DND-41 (cell line): Measurements from ENCODE around the gene FBXW11.

Experiments used
- CTCF ChIP-seq: IDR thresholded peaks from 2 replicates; pipeline ENCODE4 v1.5.1; 2012; ENCODE audit warnings: borderline replicate concordance, low read length, moderate library complexity, mild to moderate bottlenecking; ENCODE audit not compliant: poor library complexity, severe bottlenecking; ENCODE audit errors: extremely low read depth
- EZH2 ChIP-seq: IDR thresholded peaks from 3 replicates; pipeline ENCODE4 v1.6.1; 2012; ENCODE audit warnings: borderline replicate concordance, low read depth, mild to moderate bottlenecking, moderate library complexity, low read length, inconsistent platforms; ENCODE audit not compliant: severe bottlenecking

DNA sequence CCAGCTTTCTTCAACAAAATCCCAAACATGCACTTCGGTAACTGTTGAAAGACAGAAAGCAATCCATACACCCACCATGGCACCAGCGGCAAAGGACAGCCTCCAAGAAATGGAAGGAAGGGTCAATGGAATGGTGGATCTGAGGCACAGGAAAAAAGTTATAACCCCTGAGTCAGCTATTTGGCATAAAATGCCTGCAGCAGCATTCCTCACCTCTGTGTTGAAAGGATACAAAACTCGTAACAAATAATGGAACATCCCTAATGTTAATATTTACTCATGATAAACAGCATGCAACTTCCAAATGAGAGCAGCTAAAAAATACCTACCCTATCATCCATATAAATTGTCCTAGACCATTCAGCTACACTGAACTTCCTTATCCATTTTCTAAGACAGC lies 9.4 kb downstream of the FBXW11 start:
- TF ChIP-seq CTCF (no peak), EZH2 (no peak)
